Measurements from ENCODE around the gene TMEM92. TPM values are rescaled to one million over a fixed set of nuclear protein-coding genes. Genes with fewer than 3 reads are reported as not detected.

The TMEM92 gene
- total RNA-seq, 1 experiment from 2014 or later = 6.9 TPM

DNA sequence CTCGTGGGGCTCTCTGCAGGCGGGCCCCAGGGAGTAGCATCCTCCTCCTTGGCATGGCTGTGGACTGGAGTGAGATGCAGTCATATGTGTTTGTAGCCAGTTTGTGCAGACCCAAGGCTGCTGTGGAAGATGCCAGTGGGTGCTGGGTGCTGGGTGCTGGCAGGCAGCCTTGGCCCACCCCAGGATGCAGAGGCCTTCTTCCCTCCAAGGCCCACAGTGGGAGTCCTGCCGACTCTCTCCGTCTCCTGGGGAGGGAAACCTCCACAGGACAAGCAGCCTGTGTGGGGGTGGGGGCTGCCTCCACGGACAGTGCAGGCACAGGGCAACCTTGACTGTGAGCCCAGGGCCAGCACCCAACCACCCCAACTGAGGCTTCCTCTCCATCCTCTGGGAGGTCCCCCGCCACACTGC is 13.8 kb upstream of the TMEM92 start:
- Histone ChIP-seq H3K79me2 (ENCODE audit: low read length) (no peaks in the 10 kb centered on the region), H3K27me3 (ENCODE audit: low read length) (no peaks in the 10 kb centered on the region), H2AFZ (ENCODE audit: low read length) (no peak overlapping the region), H3K9me2 (replicated peaks; ENCODE audit: low read length) (no peaks in the 10 kb centered on the region), H3F3A (ENCODE audit: low read length, unreplicated experiment) (no peaks in the 10 kb centered on the region), H3K27ac (ENCODE audit: low read length) (no peak overlapping the region), H3K4me2 (ENCODE audit: low read length) (no peak overlapping the region), H3K9ac (ENCODE audit: low read length) (no peak overlapping the region), H3K36me3 (ENCODE audit: low read depth, low read length) (no peaks in the 10 kb centered on the region), H3K9me3 (ENCODE audit: low read length) (no peaks in the 10 kb centered on the region), H3K4me3 (ENCODE audit: low read length) (no peak overlapping the region), H4K20me1 (ENCODE audit: low read length) (no peaks in the 10 kb centered on the region), H3K4me1 (ENCODE audit: insufficient read depth, low read length) (no peaks in the 10 kb centered on the region)
- ATAC-seq (no peak), DNase-seq (no peak)
- TF ChIP-seq EZH2 (IDR thresholded peaks at IDR 0.05; ENCODE audit: low read length, unreplicated experiment) = no peak
- no peak for TF ChIP-seq EZH2phosphoT487 (IDR thresholded peaks at IDR 0.05; ENCODE audit: borderline replicate concordance, low read length)
- TF ChIP-seq, protein P1, sequence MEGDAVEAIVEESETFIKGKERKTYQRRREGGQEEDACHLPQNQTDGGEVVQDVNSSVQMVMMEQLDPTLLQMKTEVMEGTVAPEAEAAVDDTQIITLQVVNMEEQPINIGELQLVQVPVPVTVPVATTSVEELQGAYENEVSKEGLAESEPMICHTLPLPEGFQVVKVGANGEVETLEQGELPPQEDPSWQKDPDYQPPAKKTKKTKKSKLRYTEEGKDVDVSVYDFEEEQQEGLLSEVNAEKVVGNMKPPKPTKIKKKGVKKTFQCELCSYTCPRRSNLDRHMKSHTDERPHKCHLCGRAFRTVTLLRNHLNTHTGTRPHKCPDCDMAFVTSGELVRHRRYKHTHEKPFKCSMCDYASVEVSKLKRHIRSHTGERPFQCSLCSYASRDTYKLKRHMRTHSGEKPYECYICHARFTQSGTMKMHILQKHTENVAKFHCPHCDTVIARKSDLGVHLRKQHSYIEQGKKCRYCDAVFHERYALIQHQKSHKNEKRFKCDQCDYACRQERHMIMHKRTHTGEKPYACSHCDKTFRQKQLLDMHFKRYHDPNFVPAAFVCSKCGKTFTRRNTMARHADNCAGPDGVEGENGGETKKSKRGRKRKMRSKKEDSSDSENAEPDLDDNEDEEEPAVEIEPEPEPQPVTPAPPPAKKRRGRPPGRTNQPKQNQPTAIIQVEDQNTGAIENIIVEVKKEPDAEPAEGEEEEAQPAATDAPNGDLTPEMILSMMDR (conservative IDR thresholded peaks at IDR 0.05; ENCODE audit: low read depth, low read length) = no peak
- intact Hi-C loops (cut with micrococcal nuclease) = no loop called here
- POLR2A ChIA-PET (ENCODE audit: unreplicated experiment) = interaction anchor here (0.6 kb wide), 1 partner anchor 41 kb away, joined by 7 read pairs; no protein-coding TSS in a partner anchor
- CTCF ChIA-PET = no interaction called here
- no TSS peak for BruUV-seq (replicated peaks)

DNA sequence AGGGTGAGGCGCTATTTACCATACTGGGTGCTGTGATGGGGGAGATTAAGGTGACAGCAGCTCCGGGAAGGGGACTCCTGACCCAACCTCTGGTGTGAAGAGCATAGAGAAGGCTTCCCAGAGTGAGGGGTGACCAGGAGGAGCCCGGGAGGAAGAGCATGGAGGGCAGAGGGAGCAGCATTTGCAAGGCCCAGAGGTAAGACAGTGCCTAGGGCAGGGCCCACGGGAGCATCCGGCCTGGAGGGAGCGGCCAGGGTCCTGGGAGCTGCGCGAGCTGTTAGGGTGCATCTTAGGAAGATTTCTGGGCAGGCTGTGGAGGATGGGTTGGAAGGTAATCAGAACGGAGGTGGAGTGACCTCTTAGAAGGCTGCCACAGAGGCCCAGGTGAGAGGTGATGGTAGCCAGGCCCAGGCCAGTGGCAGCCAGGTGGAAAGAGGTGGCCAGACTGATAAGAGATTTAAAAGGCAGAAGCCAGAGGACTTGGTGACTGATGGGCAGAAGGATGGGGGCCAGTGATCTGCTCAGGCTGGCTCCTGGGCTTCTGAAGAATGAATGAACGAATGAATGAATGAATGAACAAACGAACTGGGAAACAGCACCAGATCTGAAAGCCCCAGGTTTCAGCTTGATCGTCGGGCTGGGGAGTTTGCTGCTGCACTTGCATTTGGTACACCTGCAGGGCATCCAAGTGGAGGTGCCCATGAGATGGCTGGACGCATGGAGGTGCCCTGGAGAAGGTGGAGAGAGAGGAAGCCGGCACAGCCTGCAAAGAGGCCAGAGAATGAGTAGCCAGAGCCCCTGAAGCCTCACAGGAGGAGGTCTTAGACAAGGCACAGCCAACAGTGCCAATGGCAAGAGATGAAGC is 13.0 kb upstream of the TMEM92 start:
- Histone ChIP-seq H3K36me3 (ENCODE audit: low read depth, low read length) (no peaks in the 10 kb centered on the region), H3K9ac (ENCODE audit: low read length) (no peak overlapping the region), H4K20me1 (ENCODE audit: low read length) (no peaks in the 10 kb centered on the region), H2AFZ (ENCODE audit: low read length) (no peak overlapping the region), H3K4me3 (ENCODE audit: low read length) (no peak overlapping the region), H3K4me1 (ENCODE audit: insufficient read depth, low read length) (peaks cover 6% of the 10 kb centered on the region), H3K9me2 (replicated peaks; ENCODE audit: low read length) (no peaks in the 10 kb centered on the region), H3K79me2 (ENCODE audit: low read length) (no peaks in the 10 kb centered on the region), H3K27me3 (ENCODE audit: low read length) (no peaks in the 10 kb centered on the region), H3K9me3 (ENCODE audit: low read length) (no peaks in the 10 kb centered on the region), H3K27ac (ENCODE audit: low read length) (no peak overlapping the region), H3K4me2 (ENCODE audit: low read length) (no peak overlapping the region), H3F3A (ENCODE audit: low read length, unreplicated experiment) (no peaks in the 10 kb centered on the region)
- DNase-seq = no peak
- BruUV-seq (replicated peaks) = no TSS peak
- no peak for ATAC-seq
- POLR2A ChIA-PET (ENCODE audit: unreplicated experiment) = no interaction called here
- intact Hi-C loops (cut with micrococcal nuclease) = no loop called here
- CTCF ChIA-PET = no interaction called here
- TF ChIP-seq, protein P1 (conservative IDR thresholded peaks at IDR 0.05; ENCODE audit: low read depth, low read length) = no peak
- TF ChIP-seq EZH2phosphoT487 (IDR thresholded peaks at IDR 0.05; ENCODE audit: borderline replicate concordance, low read length) = no peak
- TF ChIP-seq EZH2 (IDR thresholded peaks at IDR 0.05; ENCODE audit: low read length, unreplicated experiment) = no peak
